Fibroblast of mammary gland (primary cell): ENCODE results near the gene RASL12.

Experiments
- DNase-seq: peaks from one replicate; pipeline ENCODE4 v3.0.0-alpha.2; 2010; ENCODE audit warnings: low read depth
- H3K4me3 ChIP-seq: 2 replicates; pipeline ENCODE4 v1.5.1; 2011; ENCODE audit warnings: low read depth, mild to moderate bottlenecking, low read length, moderate library complexity; ENCODE audit not compliant: control insufficient read depth
- TF ChIP-seq, protein P1 (sequence below): conservative IDR thresholded peaks from 2 replicates; pipeline ENCODE4 v1.5.1; 2011; ENCODE audit warnings: low read depth, low read length, inconsistent platforms; ENCODE audit not compliant: control insufficient read depth, insufficient read depth

The RASL12 gene

DNA sequence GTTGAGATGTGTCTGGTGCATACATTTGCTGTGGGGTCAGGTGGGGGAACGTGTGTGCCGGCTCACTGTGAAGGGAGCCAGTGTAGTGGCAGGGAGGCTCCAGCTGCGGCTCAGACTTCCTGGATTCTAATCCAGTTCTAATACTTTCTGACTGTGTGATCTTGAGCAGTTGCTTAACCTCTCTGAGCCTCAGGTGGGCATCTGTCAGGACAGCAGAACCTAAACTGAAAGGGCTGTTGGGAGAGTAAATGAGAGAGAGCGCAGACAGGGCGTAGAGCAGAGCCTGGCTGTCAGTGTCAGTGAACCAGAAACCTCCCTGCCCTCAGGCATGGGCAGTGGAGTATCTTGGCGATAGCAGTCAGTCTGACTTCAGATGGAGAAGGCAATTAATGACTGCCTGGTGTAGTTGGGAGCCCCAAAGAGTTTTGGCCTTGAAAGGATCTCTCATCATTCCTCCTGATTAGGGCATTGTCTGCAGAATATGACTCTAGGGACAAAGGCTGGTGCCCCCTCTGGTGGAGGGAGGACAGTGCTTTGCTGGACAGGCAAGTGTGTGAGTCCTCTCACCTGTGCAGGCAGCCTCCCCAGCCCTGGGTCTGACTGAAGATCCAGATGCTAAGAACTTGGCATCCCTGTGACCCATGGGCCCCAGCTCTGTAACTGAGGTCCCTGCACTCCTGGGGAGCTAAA is 18.3 kb upstream of the RASL12 start:
- TF ChIP-seq, protein P1, sequence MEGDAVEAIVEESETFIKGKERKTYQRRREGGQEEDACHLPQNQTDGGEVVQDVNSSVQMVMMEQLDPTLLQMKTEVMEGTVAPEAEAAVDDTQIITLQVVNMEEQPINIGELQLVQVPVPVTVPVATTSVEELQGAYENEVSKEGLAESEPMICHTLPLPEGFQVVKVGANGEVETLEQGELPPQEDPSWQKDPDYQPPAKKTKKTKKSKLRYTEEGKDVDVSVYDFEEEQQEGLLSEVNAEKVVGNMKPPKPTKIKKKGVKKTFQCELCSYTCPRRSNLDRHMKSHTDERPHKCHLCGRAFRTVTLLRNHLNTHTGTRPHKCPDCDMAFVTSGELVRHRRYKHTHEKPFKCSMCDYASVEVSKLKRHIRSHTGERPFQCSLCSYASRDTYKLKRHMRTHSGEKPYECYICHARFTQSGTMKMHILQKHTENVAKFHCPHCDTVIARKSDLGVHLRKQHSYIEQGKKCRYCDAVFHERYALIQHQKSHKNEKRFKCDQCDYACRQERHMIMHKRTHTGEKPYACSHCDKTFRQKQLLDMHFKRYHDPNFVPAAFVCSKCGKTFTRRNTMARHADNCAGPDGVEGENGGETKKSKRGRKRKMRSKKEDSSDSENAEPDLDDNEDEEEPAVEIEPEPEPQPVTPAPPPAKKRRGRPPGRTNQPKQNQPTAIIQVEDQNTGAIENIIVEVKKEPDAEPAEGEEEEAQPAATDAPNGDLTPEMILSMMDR, result peak; percentile 56
- no peak for DNase-seq

DNA sequence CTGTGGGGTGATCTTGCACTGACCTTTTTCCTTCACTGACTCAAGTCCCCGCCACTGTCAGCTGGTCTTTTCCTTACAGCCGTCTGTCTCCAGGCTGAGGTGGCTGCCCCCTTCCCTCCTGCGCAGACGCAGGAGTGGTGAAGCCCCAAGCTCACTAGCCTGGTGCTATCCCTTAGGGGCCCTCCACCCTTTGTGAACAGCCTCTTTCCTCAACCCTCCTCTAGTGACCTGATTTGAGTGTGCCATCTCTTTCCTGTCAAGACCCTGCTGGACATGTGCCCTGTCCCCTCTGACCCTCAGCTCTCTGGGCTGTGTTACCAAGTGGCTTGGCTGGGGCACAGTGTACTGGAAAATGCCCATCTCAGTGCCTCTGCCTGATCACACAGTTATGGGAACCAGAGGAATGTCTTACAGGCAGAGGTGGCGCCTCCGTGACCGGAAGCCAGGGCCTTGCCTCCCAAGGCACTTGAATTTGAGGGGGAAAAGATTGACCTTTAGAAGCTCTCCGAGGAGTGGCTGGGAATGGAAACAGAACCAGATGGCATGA is 17.5 kb upstream of the RASL12 start:
- H3K4me3 ChIP-seq, result no peak overlapping the region
- TF ChIP-seq, protein P1, result no peak
- DNase-seq, result no peak

More for the DNA sequence above, 18.3 kb upstream of the RASL12 start:
- no peak overlapping the region for H3K4me3 ChIP-seq

DNA sequence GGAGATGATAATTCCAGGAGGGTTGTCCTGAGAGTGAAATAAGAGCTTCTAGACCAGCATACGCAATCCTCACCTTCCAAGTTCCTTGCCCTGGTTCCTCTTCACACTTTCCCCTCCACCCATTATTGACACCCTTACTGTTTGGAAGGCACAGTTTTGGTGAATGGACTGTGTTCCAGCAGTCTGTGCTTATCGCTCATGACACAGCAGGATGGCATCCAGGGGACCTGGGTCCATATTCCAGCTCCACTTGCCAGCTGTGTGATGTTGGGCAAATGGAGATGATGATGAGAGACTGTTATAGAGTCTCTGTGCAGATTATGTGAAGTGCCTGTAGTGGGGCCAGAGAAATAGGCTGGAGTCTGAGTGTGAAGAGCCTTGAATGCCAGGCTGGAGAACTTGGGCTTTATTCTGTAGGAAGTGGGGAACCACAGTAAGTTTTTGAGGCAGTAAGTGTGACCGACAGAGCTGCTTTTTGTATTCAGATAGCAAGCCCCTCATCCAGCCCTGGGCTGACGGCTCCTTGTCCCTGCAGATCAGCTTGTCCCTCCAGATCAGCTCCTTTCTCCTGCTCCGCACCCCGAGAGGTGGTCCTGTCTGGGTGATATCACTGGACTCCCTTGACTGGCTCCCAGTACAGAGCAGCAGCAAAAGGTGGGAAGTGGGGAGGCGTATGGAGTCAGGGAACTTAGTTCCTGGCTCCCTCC is 16.9 kb upstream of the RASL12 start:
- TF ChIP-seq, protein P1, result no peak
- DNase-seq, result no peak
- no peak overlapping the region for H3K4me3 ChIP-seq

DNA sequence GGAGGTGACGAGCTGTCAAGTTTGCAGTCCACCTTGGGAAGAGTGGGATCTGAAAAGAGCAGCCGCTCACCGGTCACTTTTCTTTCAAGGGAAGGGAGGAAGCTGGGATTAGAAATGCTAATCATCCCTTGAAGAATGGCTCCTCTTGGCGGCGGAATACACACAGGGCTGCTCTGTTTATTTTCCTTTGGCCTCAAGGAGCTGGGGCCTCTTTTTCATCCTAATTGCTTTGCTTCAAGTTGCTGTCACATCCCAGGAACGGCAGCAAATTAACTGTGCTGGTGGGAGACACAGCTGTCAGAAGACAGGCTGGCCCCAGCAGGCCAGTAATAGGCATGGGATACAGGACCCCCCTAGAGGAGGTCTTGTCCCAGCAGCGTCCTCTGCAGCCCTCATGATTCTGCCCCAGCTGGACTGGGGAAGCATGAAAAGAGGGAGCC is 15.5 kb upstream of the RASL12 start:
- peak; percentile 26 for DNase-seq
- TF ChIP-seq, protein P1, result peak; percentile 16
- H3K4me3 ChIP-seq, result no peak overlapping the region

DNA sequence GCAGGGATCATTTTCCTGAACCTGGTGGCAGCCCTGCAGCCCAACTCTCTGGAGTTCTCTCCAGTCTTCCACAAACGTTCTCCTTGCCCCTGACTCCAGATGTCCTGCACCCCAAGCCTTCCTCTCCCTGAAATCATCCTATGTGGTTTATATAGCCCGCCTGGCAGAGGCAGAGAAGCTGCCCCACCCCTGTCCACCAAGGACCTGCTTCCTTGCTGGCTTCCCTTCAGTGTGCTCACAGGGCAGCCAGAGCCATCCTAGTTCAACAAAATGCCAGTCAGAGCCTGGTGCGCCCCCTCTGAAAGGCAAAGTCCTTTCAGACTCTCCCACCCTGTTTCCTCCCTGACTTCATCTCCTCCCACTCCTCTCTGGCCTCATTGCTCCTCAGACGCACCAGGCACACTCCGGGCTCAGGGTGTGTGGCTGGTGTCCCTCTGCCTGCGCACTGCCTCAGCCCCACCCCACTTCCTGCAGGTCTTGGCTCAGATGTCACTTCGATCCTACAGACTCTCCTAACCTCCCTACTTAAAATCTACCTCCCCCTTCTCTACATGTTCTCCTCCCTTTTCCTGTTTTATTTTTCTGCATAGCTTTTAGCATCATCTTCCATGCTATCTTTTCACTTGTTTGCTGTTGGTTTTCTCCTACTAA is 14.6 kb upstream of the RASL12 start:
- no peak for DNase-seq
- H3K4me3 ChIP-seq, result no peak overlapping the region
- TF ChIP-seq, protein P1, result no peak

DNA sequence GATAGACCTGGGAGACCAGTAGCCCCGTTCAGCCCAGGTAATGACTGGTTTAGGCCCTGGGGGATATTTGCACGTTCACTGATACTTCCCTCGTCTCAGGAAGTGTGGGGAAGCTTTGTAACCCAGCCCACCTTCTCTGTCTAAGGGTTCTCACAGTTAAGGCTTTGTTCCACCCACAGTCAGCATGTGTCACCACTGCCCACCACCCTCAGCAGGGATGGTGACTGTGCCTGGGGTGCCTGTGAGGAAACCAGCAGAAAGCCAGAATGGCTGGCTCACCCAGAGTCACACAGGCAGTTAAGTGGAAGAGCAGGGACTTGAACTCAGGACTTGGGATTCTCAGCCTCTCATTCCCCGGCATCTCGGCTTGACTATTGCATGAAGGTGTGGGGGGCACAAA is 14.0 kb upstream of the RASL12 start:
- TF ChIP-seq, protein P1, result no peak
- no peak overlapping the region for H3K4me3 ChIP-seq
- DNase-seq, result no peak
